ENCODE data around the gene MIPEP.
A peak's percentile ranks its signal among the peaks of the same experiment; 100 is the strongest.
"Not testable (repeated sequence)": the region's sequence is repeated elsewhere in the genome, so short reads cannot be mapped to it uniquely, and the experiment has no call there.

The MIPEP gene

GRCh38 chr13:23770428-23770827 lies 118.8 kb downstream of the MIPEP start:
- no peak for DNase-seq

- no peak for DNase-seq
These were observed 119.8 kb downstream of the MIPEP start for GRCh38 chr13:23769401-23769800.

DNA sequence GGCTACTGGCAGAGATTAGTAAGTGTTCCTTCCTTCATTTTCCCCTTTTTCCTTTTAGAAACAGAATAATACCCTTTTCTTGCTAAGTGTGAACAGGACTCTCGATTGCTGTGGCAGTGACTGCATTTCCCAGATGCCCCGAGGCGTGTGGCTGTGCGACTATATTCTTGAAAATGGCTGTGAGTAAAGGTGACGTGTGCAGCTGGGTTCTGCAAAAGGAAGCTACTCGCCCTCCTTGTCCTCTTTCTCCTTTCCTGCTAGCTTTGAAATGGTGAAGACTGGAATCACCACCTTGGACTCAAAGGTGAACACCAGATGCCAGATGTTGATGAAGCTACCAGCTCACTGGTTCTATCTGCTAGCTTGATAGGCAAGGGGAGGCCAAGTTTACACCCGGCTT lies 121.4 kb downstream of the MIPEP start:
- DNase-seq, result no peak

DNA sequence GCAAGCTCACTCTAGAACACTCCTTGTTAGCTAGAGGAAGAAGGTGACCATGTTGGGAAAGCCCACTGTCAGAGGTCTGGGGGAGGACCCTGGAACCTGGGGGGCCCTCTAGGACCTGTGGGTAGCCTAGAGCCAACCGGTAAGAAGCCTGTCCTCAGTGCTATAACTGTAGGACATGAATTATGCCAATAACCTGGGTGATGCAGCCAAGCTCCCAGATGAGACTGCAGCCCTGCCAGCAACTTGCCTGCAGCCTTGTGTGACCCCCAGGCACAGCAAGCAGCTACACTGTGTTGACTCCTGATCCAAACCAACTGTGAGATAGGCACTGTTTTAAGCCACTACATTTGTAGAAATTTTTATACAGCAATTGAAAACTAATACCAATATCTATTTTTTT lies 122.3 kb downstream of the MIPEP start:
- no peak for DNase-seq

GRCh38 chr13:23766283-23766682 lies 122.9 kb downstream of the MIPEP start:
- no peak for DNase-seq

DNA sequence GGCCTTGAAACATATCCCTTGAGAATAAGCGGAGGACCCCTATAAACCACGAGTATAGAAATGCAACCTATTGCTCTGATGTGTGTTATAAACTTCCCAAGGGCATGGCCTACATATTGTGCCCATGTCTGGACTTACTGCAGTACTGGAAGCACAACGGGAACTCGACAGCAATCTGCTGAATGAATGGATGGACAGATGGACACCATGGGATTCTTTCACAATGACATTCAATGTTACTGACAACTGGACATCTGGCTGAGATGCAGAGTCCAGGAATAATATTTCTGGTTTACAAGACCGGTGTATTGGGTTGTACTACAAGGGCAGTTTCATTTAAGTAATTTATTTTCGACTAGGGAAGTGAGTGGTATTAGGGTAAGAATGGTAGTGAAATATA lies 123.7 kb downstream of the MIPEP start:
- DNase-seq, result no peak

DNA sequence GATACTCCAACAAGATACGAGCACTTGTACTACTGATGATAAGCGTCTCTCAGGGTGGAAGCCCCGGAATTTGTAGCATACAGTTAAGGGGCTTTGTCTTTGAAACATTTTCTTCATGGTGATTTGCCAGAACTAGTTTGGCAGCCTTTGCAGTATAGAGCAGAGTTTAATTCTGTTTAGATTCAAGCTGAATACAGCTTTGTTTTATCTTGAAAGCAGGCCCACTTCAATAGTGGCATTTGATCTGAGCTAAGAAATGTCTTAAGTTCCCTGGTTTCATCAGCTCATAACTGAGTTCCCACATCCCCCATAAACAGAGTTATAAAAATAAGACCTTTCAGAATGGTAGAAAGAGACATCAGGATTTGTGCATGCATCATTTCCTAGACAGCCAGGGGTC lies 125.9 kb downstream of the MIPEP start:
- DNase-seq, result no peak

GRCh38 chr13:23761760-23762159 lies 127.4 kb downstream of the MIPEP start:
- not testable (repeated sequence) for DNase-seq

GRCh38 chr13:23760000-23760399 lies 129.2 kb downstream of the MIPEP start:
- no peak for DNase-seq

GRCh38 chr13:23758798-23759527 lies 130.2 kb downstream of the MIPEP start:
- DNase-seq, result no peak

- no peak for DNase-seq
These were observed 134.2 kb downstream of the MIPEP start for GRCh38 chr13:23754997-23755396.

DNA sequence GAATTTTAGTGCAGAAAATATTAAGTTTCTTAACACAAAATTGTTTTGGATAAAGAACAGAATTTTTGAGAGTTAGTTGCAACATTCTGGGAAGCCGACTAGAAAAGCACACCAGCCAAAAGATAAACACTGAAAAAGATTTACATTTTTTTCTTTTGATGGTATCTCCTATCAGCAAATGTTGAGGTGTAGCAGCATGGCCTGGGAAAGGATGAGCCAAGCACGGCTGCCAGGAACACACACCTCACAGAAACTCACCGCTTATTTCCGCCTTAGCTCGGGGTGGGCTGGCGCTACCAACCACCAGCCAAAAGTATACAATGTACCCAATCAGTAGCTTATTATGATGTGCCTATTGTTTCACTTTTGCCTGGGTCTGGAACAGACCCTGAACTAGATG lies 134.7 kb downstream of the MIPEP start:
- peak; percentile 55 for DNase-seq

- no peak for DNase-seq
These were observed 135.7 kb downstream of the MIPEP start for GRCh38 chr13:23753458-23753857.

GRCh38 chr13:23752111-23753001 lies 136.8 kb downstream of the MIPEP start:
- no peak for DNase-seq

DNA sequence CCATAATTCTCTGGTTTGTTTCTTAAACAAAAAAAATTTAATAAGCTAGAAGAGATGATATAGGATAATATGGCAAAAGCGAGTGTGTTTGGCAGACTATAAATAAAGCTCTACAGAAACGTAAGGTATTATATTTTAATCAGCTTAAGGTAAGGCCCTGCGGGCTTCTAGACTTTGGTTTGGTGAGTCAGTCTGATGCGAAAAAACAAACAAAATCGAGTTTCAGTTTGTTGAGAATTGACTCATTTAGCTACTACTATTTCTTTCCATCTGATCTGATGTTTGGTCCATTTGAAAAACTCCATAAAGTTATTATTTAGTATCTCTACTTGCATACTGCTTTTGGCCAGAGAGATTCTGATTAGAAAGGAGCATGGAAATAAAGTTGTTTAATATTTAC lies 138.0 kb downstream of the MIPEP start:
- DNase-seq, result no peak

DNA sequence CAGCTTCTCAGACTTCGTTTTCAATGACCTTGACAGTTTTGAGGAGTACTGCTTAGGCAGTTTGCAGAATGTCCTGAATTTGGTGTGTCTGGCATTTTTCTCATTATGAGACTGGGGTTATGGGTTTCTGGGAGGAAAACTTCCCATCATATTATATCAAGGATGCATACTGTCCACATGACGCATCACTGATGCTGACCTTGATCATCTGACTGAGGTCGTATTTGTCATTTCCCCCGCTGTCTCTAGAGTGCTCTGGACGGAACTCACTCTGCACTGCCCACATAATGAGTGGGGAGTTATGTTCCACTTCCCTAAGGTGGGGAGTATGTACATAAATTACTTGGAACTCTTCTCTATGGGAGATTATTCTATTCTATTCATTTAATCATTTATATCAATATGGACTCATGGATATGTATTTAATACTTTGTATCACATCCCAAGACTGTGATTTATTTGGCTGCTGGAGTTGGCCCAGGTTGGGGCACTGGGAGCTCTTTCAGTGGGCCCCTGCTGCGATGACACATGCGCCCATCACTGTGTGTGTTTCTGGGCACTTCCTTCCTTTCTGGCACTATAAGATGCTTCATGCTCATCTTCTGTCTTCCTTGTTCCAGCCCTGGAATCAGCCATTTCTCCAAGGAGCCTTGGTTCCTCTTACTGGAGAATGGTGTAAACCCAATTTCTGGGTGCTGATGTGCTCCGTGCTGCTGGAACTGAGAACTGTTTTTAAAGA lies 138.6 kb downstream of the MIPEP start:
- DNase-seq, result peak; percentile 4

DNA sequence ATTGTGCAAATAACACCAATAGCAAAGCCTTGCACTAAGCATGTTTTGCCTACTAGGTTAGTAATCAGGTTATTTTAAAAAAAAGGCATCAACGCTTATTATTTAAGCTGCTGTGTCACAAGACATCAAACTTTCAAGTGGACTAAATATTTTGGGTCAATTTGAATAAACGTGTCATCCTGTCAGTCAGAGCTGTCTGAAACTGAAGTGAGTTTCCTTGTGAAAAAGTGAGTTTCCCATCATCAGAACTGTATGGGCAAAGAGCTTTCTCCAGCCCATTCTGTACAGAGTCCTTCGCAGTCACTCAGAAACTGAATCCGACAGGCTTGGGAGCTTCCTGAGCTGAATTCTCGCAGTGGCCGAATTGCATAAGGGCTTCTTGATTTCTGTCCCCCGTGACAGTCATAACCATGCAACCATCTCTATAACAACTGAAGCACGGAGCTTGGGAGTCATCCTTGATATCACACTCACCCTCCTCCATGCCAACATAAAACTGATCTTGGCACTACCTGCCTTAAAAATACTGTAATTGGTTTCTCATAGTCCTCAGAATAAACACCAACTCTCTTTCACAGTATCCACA lies 139.8 kb downstream of the MIPEP start:
- DNase-seq, result no peak

DNA sequence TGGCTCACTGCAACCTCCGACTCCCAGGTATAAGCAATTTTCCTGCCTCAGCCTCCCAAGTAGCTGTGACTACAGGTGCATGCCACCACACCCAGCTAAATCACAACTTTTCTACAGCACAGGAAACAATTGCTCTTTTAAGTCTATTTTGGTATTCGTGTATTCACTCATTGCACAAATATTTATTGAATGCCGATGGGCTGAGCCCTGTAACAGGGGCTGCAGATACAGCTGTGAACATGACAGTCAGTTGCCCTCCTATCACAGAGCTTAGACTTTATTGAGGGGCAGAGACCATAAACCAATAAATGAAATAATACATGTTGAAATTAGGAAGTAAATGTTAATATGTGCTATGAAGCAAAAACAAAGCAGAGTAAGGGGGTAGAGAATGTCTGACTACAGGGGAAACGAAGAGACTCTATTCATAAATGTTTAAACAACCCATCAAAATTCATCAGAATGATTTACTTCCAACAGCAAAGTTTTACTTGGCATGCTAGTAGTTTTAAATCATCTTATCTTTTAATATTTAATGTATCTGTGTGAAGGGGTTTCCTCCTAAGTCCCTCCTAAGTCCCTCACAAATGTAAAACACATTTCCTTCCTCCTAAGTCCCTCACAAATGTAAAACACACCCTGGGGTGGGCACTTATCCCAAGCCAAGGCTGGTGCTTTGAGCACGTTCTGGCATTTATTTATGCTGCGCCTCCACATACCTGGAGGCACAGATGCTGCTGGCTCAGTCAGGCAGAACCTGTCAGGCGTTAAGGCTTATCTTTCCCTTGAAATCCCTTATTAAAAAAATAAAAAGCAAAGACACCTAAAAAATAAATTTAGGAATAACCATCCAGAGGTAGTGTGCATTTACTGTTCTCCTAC lies 140.8 kb downstream of the MIPEP start:
- DNase-seq, result no peak

- not testable (repeated sequence) for DNase-seq
These were observed 143.1 kb downstream of the MIPEP start for GRCh38 chr13:23746141-23746540.

DNA sequence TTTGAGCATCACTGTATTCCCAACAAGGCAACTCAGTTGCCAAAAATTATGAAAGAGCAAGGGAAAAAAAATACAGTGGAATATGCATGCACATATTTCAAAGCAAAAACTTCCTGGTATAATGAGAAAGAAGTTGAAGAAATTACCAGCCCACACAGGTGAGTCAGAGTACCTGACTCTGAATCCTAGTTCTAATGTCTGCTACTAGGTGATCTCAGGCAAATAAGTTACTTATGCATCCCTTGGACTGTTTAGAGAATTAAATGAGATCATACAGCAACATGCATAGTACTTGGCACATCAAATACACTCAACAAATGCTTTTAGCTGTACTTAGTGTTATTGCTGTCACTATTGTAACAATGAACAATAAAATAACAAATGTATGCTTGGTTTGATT lies 144.9 kb downstream of the MIPEP start:
- DNase-seq, result no peak

- peak; percentile 4 for DNase-seq
These were observed 145.7 kb downstream of the MIPEP start for GRCh38 chr13:23743278-23744076.

Data from CD4-positive, alpha-beta T cell treated with Interleukin-6 for 4 hours (primary cell).